NB4 (cell line): ENCODE results near the gene AGPAT3.

Experiments
- POLR2A ChIP-seq: IDR thresholded peaks from 2 replicates; pipeline ENCODE4 v1.6.1; 2011; ENCODE audit warnings: mild to moderate bottlenecking; ENCODE audit not compliant: insufficient read length; ENCODE audit errors: extremely low read depth
- TF ChIP-seq, protein P1 (sequence below): IDR thresholded peaks from one replicate; pipeline ENCODE4 v1.5.1; 2012; ENCODE audit warnings: low read depth, low read length

DNA sequence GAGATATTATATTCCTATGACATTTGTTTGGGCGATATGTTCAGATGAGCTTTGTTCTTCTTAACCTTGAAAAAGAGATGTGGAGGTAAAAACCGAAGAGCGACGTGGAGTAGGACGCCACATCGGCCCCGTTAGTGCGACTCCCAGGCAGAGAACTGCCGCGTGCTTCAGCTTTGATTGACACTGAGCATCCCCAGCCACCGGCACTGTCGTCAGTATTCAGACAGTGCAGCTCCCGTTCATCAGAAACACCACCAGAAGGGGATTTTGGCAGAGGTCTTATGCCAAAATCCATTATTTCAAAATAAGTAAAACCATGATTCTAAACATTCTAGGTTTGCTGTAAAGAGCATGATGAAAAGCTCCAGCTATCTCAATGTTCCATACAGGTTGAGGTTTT is 66.5 kb downstream of the AGPAT3 start:
- TF ChIP-seq, protein P1, sequence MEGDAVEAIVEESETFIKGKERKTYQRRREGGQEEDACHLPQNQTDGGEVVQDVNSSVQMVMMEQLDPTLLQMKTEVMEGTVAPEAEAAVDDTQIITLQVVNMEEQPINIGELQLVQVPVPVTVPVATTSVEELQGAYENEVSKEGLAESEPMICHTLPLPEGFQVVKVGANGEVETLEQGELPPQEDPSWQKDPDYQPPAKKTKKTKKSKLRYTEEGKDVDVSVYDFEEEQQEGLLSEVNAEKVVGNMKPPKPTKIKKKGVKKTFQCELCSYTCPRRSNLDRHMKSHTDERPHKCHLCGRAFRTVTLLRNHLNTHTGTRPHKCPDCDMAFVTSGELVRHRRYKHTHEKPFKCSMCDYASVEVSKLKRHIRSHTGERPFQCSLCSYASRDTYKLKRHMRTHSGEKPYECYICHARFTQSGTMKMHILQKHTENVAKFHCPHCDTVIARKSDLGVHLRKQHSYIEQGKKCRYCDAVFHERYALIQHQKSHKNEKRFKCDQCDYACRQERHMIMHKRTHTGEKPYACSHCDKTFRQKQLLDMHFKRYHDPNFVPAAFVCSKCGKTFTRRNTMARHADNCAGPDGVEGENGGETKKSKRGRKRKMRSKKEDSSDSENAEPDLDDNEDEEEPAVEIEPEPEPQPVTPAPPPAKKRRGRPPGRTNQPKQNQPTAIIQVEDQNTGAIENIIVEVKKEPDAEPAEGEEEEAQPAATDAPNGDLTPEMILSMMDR = no peak
- TF ChIP-seq POLR2A = no peak
